Ovary (tissue), 9 donors: ENCODE results near the gene AQP7. TPM values are rescaled to one million over a fixed set of nuclear protein-coding genes. Genes with fewer than 3 reads are reported as not detected.

Experiments
- DNase-seq, 5 donors: peaks; one replicate each; pipeline ENCODE4 v3.0.0-alpha.2; 2019 to 2020
- H3K27ac ChIP-seq, 2 donors: fragments of 200-600 bp; one replicate each; pipeline versions ENCODE4 v1.5.1 to v1.8.0; 2019 to 2022
- H3K27me3 ChIP-seq: fragments of 200-600 bp; one replicate; pipeline ENCODE4 v1.8.0; 2022
- H3K36me3 ChIP-seq: fragments of 200-600 bp; sonication (generic); one replicate; pipeline ENCODE4 v1.5.1; 2019
- H3K4me1 ChIP-seq: one replicate; pipeline ENCODE4 v1.8.1; 2013; ENCODE audit warnings: mild to moderate bottlenecking, moderate library complexity; ENCODE audit not compliant: insufficient read depth
- H3K4me3 ChIP-seq: fragments of 200-600 bp; sonication (generic); one replicate; pipeline ENCODE4 v1.5.1; 2017
- H3K9me3 ChIP-seq, 2 donors: fragments of 200-600 bp in 1 of 2; sonication (generic) in 1 of 2; one replicate each; pipeline versions ENCODE4 v1.5.1 to v1.8.1; 2013 to 2019; ENCODE audit warnings: mild to moderate bottlenecking in 1 of 2, moderate library complexity in 1 of 2
- CTCF ChIP-seq, 3 donors: fragments of 450-650 bp in 2 of 3; fragments of 200-600 bp in 1 of 3; IDR thresholded peaks; one replicate each; pipeline versions ENCODE4 v1.5.1 to v1.8.0; 2016 to 2022; ENCODE audit warnings: antibody characterized with exemption in 3 of 3, mild to moderate bottlenecking in 1 of 3
- EP300 ChIP-seq: sonication (generic); formaldehyde crosslinking; IDR thresholded peaks from one replicate; pipeline ENCODE4 v1.6.1; 2017; ENCODE audit warnings: antibody characterized with exemption
- POLR2A ChIP-seq: fragments of 450-650 bp; IDR thresholded peaks from one replicate; pipeline ENCODE4 v1.6.1; 2017; ENCODE audit warnings: antibody characterized with exemption, mild to moderate bottlenecking, moderate library complexity
- WGBS, 3 donors: extraction: QIAGEN DNeasy Blood & Tissue Kit in 1 of 3; methylation state at CpG; one replicate each; pipeline versions ENCODE4 v1.1.5 to v1.1.7; 2013 to 2017; 5-methylcytosine and 5-hydroxymethylcytosine counted together
- intact Hi-C, 4 donors: fragments of 100-400 bp; cut with DNase I; formaldehyde crosslinking; loops; one replicate each; pipeline versions ENCODE4 v1.11.0 to v1.15.1; 2022 to 2023
- polyA plus RNA-seq, 2 donors: library from polyadenylated mRNA; stranded (reverse); fragments of 200-250 nt in 1 of 2; fragments of 350-450 nt in 1 of 2; fragmentation: Illumina TruSeq in 1 of 2; extraction: RNeasy Lipid Tissue Mini Kit (QIAGEN cat#74804) in 1 of 2; gene quantifications; one replicate each; pipeline ENCODE4 v1.2.3, GENCODE V29; 2013 to 2014
- total RNA-seq, 7 donors: library from RNA; depleted of rRNA in 2 of 7; stranded (reverse); fragments of >200 nt in 2 of 7; fragmentation: NEBNext Ultra II Directional in 3 of 7; extraction: Animal tissue kit (Norgen Biotek cat#: 25700) in 3 of 7; gene quantifications; one replicate each; pipeline versions ENCODE4 v1.1.0 to v1.2.4, GENCODE V29; 2016 to 2023
- donor health status: DM: no; HTN: no; CAD: no; lungs with moderate emphysema.
- donor health status: DM: no; HTN: no; CAD: no.
- donor health status: Bipolar disorder and iron deficiency.
- donor health status: DM: yes; HTN: yes; CAD: no.
- donor health status: DM: no; HTN: no; CAD: no.
- donor health status: DM: yes; HTN: yes; CAD: no.

The AQP7 gene
- total and polyA plus RNA-seq, 9 donors, result 1.1 to 3.8 (median 2.2) TPM

GRCh38 chr9:33446946-33447798 lies 44.8 kb upstream of the AQP7 start, which contains the start of gene AQP3:
TSS of gene AQP3 (minus strand) at chr9:33447593. CDS start at chr9:33447530, 63 bp downstream.
- TF ChIP-seq EP300 (no peak), CTCF (IDR thresholded peaks at IDR 0.05) (peak in 1 of 3 donors; percentile 18), POLR2A (no peak)
- no peak within 1 kb of the TSS for H3K27ac ChIP-seq
- peaks cover 10% of the 10 kb centered on the region for H3K4me1 ChIP-seq
- peak; percentile 51 to 73 (median 72) for DNase-seq
- H3K27me3 ChIP-seq, result no peaks in the 10 kb centered on the region
- peak within 1 kb of the TSS; percentile 48 for H3K4me3 ChIP-seq
- WGBS, 3 donors, result 1 to 2% (median 2%) methylated on average over 27 to 50 of the region's 50 CpGs
- no peaks in the 10 kb centered on the region for H3K36me3 ChIP-seq
- H3K9me3 ChIP-seq, result no peaks in the 10 kb centered on the region
- intact Hi-C loops, result no loop called here

- H3K4me1 ChIP-seq, result peaks cover 10% of the 10 kb centered on the region
- TF ChIP-seq CTCF (IDR thresholded peaks at IDR 0.05) (no peak), POLR2A (no peak), EP300 (no peak)
- no peak overlapping the region for H3K27ac ChIP-seq
- DNase-seq, result no peak
- peak overlapping the region; percentile 48 for H3K4me3 ChIP-seq
- no peaks in the 10 kb centered on the region for H3K9me3 ChIP-seq
- H3K27me3 ChIP-seq, result no peaks in the 10 kb centered on the region
- intact Hi-C loops, result no loop called here
- WGBS, 3 donors, result 38 to 50% (median 44%) methylated on average over 12 of the region's 12 CpGs
- no peaks in the 10 kb centered on the region for H3K36me3 ChIP-seq
Measured at GRCh38 chr9:33446240-33446945, 44.0 kb upstream of the AQP7 start.

GRCh38 chr9:33445389-33446239 lies 43.2 kb upstream of the AQP7 start:
- no peak overlapping the region for H3K4me3 ChIP-seq
- WGBS, 3 donors, result 76 to 84% (median 82%) methylated on average over 11 of the region's 11 CpGs
- intact Hi-C loops, result no loop called here
- no peaks in the 10 kb centered on the region for H3K27me3 ChIP-seq
- DNase-seq, result peak in 1 of 5 donors; percentile 46
- H3K36me3 ChIP-seq, result no peaks in the 10 kb centered on the region
- no peaks in the 10 kb centered on the region for H3K9me3 ChIP-seq
- peaks cover 10% of the 10 kb centered on the region for H3K4me1 ChIP-seq
- TF ChIP-seq POLR2A (no peak), EP300 (no peak), CTCF (IDR thresholded peaks at IDR 0.05) (no peak)
- H3K27ac ChIP-seq, result no peak overlapping the region
